TTC549 (cell line): ENCODE data around the gene MEP1A.
A peak's percentile ranks its signal among the peaks of the same experiment; 100 is the strongest.

ENCODE experiments used
- FAIRE-seq: peaks from 2 replicates; lab custom pipeline; 2012; peaks lifted over from hg19 to GRCh38; lab: Jason Lieb, UNC

The MEP1A gene

GRCh38 chr6:46776070-46776712 is 17.0 kb upstream of the MEP1A start:
- FAIRE-seq, result no peak

- FAIRE-seq, result no peak
Observed at GRCh38 chr6:46777476-46778346, 15.5 kb upstream of the MEP1A start.

- peak; percentile 99 for FAIRE-seq
Observed at GRCh38 chr6:46781478-46782378, 11.5 kb upstream of the MEP1A start.

- no peak for FAIRE-seq
Observed at GRCh38 chr6:46784535-46784934, 8.7 kb upstream of the MEP1A start.

- no peak for FAIRE-seq
Observed at GRCh38 chr6:46787871-46788540, 5.2 kb upstream of the MEP1A start.

DNA sequence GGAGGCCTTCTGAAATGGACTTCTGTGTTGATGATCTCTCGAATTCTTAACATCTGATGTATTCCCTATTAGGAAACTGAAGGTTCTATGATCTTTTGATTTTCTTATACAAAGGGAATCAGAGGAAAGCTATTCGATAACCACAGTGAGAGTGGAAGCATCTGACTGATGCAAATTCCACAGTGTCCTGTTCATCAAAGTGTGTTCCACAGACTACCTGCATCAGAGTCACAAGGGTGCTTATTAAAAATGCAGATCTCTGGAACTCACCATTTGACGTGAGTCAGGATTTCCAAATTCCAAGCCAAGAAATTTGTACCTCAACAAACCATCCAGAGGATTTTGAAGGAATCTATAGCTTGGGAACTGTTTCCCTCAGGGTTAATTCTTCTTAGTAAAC is 4.4 kb upstream of the MEP1A start:
- FAIRE-seq, result no peak

- FAIRE-seq, result no peak
Observed at GRCh38 chr6:46789434-46790354, 3.5 kb upstream of the MEP1A start.

GRCh38 chr6:46790355-46790874 is 2.8 kb upstream of the MEP1A start:
- FAIRE-seq, result no peak

DNA sequence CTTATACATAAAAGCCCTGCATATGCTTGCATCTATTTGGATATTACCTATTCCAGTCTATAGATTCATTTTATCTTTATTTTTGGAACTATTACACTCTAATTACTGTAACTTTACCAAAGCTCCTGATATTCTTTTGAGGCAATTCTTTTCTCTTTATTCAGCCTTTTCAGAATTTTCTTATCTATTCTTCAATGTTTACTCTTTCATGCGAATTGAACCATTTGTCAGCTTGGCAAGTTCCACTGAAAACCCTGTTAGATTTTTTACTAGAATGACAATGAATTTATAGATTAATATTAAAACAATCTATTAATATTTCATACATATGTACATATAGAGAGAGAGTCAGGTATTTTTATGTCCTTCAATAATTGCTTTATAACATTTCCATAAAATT is 554 bp upstream of the MEP1A start:
- peak; percentile 28 for FAIRE-seq

GRCh38 chr6:46794068-46794467 is 879 bp downstream of the MEP1A start:
- no peak for FAIRE-seq

DNA sequence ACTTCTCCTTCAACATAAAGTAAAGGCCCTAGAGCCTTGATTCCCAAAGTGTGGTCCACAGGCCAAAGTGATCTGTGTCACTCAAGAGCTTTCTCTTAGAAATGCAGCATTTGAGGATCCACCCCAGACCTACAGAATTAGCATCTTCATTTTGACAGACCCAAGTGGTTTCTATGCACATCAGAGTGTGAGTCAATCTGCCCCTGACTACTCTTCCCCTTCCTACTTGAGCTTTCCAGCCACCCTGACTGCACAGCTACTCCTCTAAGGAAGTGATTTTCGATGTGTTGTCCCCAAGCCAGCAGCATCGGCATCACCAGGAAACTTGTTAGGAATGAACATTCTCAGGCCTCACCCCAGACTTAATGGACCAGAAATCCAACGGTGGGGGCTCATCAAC is 2.6 kb downstream of the MEP1A start:
- no peak for FAIRE-seq

GRCh38 chr6:46796848-46797580 is 3.8 kb downstream of the MEP1A start:
- no peak for FAIRE-seq

DNA sequence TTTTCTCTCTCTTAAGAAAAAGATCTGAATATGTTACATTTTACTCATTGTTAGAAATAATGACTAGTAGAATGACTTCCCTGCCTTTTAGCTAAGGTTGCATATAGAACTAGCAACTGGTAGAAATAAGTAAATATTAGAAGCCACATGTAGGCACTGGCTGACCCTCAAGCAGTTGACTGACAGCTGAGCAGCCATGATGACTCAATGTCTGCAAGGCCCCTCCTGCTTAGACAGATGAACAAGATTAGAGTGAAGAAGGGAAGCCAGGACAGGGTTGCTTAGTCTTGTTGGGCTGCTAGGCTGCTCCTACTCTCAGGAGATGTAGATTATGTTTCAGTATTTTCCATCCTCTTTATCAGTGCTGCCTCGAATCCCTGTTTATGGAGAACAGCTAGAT is 6.5 kb downstream of the MEP1A start:
- no peak for FAIRE-seq

- no peak for FAIRE-seq
Observed at GRCh38 chr6:46808806-46809205, 15.6 kb downstream of the MEP1A start.

DNA sequence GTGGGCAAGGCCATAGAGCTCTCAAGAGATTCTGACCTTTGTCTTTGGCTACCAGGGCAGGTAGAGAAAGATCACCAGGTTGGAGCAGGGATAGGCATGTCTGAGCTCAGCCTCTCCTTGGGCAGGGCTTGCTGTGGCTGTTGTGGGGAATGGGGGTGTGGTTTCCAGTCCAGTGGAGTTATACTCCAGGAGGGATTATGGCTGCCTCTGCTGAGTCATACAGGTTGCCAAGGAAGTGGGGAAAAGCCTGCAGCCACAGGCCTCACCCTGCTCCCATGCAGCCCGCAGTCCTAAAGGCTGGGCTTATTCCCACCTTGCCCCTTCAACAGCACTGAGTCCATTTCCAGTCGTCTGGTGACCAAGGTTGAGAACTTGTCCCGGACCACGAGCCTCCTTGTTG is 21.9 kb downstream of the MEP1A start:
- FAIRE-seq, result no peak

DNA sequence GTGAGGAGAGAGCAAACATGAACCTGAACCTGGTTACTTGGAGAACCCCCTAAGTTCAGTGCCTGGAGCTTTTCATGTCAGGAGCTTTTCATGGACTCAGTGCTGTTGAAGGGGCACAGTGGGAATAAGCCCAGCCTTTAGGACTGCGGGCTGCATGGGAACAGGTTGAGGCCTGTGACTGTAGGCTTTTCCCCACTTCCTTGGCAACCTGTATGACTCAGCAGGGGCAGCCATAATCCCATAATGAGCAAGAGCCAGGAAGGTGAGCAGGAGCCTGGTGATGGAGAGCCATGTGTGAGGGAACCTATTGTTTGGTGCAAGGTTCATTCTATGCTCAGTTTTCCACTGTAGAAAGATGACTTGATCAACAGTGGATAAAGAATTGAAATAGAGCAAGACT is 23.4 kb downstream of the MEP1A start:
- no peak for FAIRE-seq

- FAIRE-seq, result no peak
Observed at GRCh38 chr6:46819561-46819960, 26.4 kb downstream of the MEP1A start.

- FAIRE-seq, result no peak
Observed at GRCh38 chr6:46821458-46821881, 28.3 kb downstream of the MEP1A start.

GRCh38 chr6:46828939-46829338 is 35.8 kb downstream of the MEP1A start:
- no peak for FAIRE-seq

DNA sequence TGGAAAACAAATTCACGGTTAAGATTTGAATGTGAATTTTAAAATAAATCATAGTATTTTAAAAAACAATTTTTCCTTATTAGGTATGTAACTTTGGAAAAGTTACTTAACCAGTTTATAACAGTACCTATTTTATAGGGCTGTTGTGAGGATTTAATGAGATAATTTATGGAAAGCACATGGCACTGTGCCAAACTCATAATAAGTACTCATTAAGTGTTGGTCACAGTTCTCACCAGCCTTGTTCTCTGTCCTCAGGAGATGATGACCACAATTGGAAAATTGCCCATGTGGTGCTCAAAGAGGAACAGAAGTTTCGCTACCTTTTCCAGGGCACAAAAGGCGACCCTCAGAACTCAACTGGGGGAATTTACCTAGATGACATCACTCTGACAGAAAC is 39.6 kb downstream of the MEP1A start:
- no peak for FAIRE-seq
